Smooth muscle cell of trachea (primary cell): ENCODE results near the gene CTSW. TPM values are rescaled to one million over a fixed set of nuclear protein-coding genes. Genes with fewer than 3 reads are reported as not detected.

ENCODE experiments used
- total RNA-seq: library from RNA; depleted of rRNA; stranded (reverse); fragments of >200 nt; gene quantifications from 2 replicates; pipeline ENCODE4 v1.2.1, GENCODE V29; 2014

Gene CTSW, protein sequence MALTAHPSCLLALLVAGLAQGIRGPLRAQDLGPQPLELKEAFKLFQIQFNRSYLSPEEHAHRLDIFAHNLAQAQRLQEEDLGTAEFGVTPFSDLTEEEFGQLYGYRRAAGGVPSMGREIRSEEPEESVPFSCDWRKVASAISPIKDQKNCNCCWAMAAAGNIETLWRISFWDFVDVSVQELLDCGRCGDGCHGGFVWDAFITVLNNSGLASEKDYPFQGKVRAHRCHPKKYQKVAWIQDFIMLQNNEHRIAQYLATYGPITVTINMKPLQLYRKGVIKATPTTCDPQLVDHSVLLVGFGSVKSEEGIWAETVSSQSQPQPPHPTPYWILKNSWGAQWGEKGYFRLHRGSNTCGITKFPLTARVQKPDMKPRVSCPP
- total RNA-seq, result not detected in 2 replicates

GRCh38 chr11:65879617-65880016, at the start of gene CTSW:
Gene CTSW (plus strand): TSS chr11:65879837. CDS start chr11:65879855, 18 bp downstream.

GRCh38 chr11:65833297-65834030, 46.2 kb upstream of the CTSW start, which contains the start of gene SNX32:
Gene SNX32 (plus strand): TSS chr11:65833963. CDS start chr11:65834066, 103 bp downstream.

GRCh38 chr11:65857853-65858680, 21.6 kb upstream of the CTSW start, which contains the start of gene CFL1:
Gene CFL1 (minus strand): TSS chr11:65858180. CDS start chr11:65858099, 81 bp downstream.

GRCh38 chr11:65860278-65861164, 19.1 kb upstream of the CTSW start, which contains the start of gene MUS81:
Gene MUS81 (plus strand): TSS chr11:65860433. CDS start chr11:65860754, 321 bp downstream.

DNA sequence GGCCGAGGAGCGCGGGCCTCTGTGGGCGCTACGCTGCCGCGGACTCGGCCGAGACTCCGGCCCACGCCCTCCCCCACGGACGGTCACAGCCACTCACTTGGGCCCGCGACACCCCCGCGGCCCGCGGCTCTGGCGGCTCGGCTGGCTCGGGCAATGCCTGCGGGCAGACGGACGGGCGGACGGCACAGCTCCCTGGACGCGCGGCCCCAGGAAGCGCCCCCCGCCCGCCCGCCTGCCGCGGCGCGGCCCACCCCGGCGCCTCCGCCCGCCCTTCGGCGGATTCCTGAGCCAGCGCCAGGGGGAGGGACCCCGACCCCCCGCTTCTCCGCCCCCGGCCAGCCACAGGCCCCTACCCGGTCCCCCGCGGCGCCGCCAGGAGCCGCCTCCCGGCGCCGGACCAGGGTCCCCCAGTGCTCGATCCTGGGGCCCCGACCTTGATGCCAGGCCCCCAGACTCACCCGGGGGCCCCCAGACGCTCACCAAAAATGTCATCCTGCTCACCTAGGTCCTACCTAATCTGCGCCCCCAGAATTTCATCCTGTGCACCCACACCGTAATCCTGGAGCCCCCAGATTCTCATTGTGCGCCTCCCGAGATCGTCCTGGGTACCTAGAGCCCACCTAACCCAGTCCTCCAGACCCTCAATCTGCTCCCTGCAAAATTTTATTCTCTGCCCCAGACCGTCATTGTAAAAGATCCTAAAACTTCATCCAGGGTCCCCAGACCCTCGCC, 6.9 kb upstream of the CTSW start, which contains the start of gene EFEMP2:
TSS of gene EFEMP2 (minus strand) at position 215 of the 732 bp plus-strand sequence. CDS start 446 bp downstream, outside the sequence.

DNA sequence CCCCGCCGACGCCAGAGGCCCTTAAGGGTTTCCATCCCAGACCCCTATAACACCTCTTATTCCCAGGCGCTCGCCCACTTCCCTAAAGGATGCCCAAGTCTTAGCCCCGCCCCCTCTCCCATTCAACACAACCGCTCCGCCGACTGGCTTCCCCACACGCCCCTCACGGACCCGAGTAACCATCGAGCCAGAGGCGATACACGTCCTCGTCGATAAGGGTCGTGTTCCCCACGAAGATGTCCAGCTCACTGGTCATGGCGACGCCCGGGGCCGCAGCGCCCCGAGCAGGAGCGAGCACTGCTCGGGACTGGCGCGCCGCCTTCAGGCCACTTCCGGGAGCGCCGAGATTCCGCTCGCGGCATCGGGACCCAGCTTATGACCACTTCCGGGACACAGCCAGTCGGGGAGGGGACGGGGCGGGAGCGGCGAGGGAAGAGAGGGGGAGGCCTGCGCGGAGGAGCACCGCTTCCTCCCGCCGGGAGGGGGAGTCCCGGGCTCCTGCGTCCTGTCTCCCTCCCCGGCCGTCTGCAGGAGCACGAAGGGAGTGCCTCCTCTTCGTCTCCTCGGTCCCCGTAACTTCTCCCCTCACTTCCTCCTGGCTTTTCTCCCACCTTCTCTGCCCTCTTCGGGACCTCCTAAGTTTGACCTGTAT, 8.7 kb downstream of the CTSW start, which contains the start of gene FIBP:
TSS of gene FIBP (minus strand) at position 309 of the 652 bp plus-strand sequence. CDS start at position 256, 53 bp downstream.

GRCh38 chr11:65890324-65891218, 10.9 kb downstream of the CTSW start, which contains the start of gene CCDC85B:
Gene CCDC85B (plus strand): TSS chr11:65890673. CDS start chr11:65890784, 111 bp downstream.

GRCh38 chr11:65900125-65900898, 20.7 kb downstream of the CTSW start, which contains the start of gene FOSL1:
Gene FOSL1 (minus strand): TSS chr11:65900388. CDS start chr11:65900339, 49 bp downstream.

DNA sequence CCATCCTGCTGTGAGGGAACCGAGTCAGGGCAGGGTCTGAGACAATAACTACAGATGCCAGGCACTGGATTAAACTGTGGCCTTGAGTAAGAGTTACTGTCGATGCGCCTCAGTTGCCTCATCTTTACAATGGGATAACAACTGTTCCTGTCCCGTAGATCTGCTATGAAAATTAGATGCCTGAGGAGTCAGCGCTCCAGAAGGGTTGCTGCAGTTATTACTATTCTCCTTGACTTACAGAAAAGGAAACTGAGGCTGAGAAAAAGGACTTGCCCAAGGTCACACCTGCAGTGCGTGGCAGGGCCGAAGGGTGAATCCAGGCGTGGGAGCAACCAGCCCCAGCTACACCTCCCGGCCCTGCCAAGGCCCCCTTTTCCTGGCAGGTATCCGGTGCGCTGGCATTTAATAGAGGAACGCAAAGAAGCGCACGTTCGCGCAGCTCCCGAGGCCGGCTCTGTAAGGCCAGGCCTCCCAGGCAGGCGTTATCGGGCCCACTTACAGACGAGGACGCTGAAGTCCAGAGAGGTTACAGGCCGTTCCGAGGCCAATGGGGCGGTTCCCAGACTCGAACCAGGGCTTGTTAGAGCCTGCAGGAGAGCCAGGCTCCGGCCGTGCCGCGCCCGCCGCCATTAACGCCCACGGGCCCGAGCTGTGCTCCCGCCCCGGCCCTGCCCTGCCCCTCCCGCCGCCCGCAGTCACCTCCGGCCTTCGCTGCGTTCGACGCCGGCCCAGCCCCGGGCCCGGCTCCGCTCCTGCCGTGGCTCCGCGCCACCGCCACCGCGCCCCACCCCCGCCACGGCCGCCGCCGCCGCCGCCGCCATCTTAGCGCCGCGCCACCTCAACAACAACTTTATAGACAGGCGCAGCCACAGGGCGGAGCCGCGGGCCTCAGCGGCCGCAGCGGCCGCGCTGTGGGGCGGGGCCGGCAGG, 38.8 kb downstream of the CTSW start, which contains the start of gene C11orf68:
TSS of gene C11orf68 (minus strand) at position 852 of the 930 bp plus-strand sequence. CDS start at position 821, 31 bp downstream.

GRCh38 chr11:65919141-65919572, 39.5 kb downstream of the CTSW start, which contains the start of gene DRAP1:
Gene DRAP1 (plus strand): TSS chr11:65919426. CDS start chr11:65919502, 76 bp downstream.

Other genes with a start within 250 kb of the CTSW start
- 25.1 and 25.2 TPM in 2 replicates for gene SIPA1, start 241.7 kb upstream of the CTSW start, total RNA-seq
- 9.3 and 23.8 TPM in 2 replicates for gene RELA, start 216.9 kb upstream of the CTSW start, total RNA-seq
- 45.4 and 47.3 TPM in 2 replicates for gene KAT5, start 167.6 kb upstream of the CTSW start, total RNA-seq
- gene RNASEH2C, start 159.0 kb upstream of the CTSW start, total RNA-seq, result 32.9 and 57.7 TPM in 2 replicates
- gene AP5B1, start 98.9 kb upstream of the CTSW start, total RNA-seq, result 7.1 and 10.6 TPM in 2 replicates
- not detected in 2 replicates for gene OVOL1, start 92.8 kb upstream of the CTSW start, total RNA-seq
- 1.2 and 3.1 TPM in 2 replicates for gene SNX32, start 45.9 kb upstream of the CTSW start, total RNA-seq
- 951 and 1,471 TPM in 2 replicates for gene CFL1, start 21.7 kb upstream of the CTSW start, total RNA-seq
- gene MUS81, start 19.4 kb upstream of the CTSW start, total RNA-seq, result 47.6 and 51.9 TPM in 2 replicates
- gene EFEMP2, start 7.0 kb upstream of the CTSW start, total RNA-seq, result 56.3 and 157 TPM in 2 replicates
- gene FIBP, start 8.6 kb downstream of the CTSW start, total RNA-seq, result 204 and 244 TPM in 2 replicates
- 168 and 233 TPM in 2 replicates for gene CCDC85B, start 10.8 kb downstream of the CTSW start, total RNA-seq
- gene FOSL1, start 20.6 kb downstream of the CTSW start, total RNA-seq, result 19.9 and 24.3 TPM in 2 replicates
- 30.1 and 37.4 TPM in 2 replicates for gene C11orf68, start 39.2 kb downstream of the CTSW start, total RNA-seq
- gene DRAP1, start 39.6 kb downstream of the CTSW start, total RNA-seq, result 255 and 434 TPM in 2 replicates
- gene TSGA10IP, start 65.6 kb downstream of the CTSW start, total RNA-seq, result 0.33 TPM in 1 of 2 replicates, not detected in the other
- gene SART1, start 81.9 kb downstream of the CTSW start, total RNA-seq, result 51.1 and 57.1 TPM in 2 replicates
- gene EIF1AD, start 122.3 kb downstream of the CTSW start, total RNA-seq, result 28.2 and 29.3 TPM in 2 replicates
- gene BANF1, start 122.7 kb downstream of the CTSW start, total RNA-seq, result 17.5 and 26.5 TPM in 2 replicates
- gene CST6, start 132.2 kb downstream of the CTSW start, total RNA-seq, result 0.17 TPM in 1 of 2 replicates, not detected in the other
- gene CATSPER1, start 146.6 kb downstream of the CTSW start, total RNA-seq, result under 0.01 TPM in 1 of 2 replicates, not detected in the other
- gene GAL3ST3, start 169.3 kb downstream of the CTSW start, total RNA-seq, result not detected in 2 replicates
- 163 and 165 TPM in 2 replicates for gene SF3B2, start 172.5 kb downstream of the CTSW start, total RNA-seq
- gene PACS1, start 190.4 kb downstream of the CTSW start, total RNA-seq, result 31.3 and 46.0 TPM in 2 replicates